ENCODE measurements around the gene SFSWAP. TPM values are rescaled to one million over a fixed set of nuclear protein-coding genes. Genes with fewer than 3 reads are reported as not detected.

SFSWAP gene
- 20.2 and 21.3 TPM in 2 replicates for total RNA-seq

DNA sequence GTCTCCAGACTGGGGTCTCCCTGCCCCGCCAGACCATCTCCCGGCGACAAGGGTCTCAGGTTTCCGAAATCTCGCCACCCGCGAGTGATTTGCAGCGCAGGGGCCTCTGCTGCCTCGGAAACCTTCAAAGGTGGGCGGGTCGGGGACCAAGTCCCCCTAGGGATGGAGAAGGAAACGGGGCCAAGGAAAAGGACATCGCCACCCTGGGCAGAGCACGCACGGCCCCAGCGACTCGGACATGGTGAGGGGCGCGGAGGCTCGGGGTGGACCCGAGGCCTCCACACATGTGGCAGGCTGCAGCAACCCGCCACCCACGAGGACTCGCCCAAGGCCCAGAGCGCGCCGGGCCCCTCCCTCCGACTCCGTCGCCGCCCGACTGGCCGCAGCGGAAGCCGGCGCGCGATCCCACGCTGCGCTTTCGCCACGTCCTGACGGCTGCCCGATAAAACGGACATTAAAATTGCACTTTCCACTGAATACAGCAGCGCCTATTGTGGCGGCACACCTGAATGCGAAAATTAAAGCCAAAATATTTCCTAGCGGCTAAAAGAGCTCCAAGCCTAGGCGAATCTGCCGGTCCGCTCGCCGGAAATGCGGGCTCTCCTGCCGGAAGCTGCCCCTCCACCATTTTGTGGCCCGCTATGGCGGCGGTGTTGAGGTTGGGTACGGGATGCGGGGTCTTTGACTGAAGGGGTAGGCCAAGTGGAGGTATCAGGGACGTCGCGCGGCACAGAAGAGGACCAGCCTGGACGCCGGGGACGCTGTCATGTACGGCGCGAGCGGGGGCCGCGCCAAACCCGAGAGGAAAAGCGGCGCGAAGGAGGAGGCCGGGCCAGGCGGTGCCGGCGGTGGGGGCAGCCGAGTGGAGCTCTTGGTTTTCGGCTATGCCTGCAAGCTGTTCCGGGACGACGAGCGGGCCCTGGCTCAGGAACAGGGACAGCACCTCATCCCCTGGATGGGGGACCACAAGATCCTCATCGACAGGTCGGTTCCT is at the start of gene SFSWAP:
TSS of gene SFSWAP (plus strand) at position 627 of the 994 bp plus-strand sequence. CDS start at position 767, 140 bp downstream.

DNA sequence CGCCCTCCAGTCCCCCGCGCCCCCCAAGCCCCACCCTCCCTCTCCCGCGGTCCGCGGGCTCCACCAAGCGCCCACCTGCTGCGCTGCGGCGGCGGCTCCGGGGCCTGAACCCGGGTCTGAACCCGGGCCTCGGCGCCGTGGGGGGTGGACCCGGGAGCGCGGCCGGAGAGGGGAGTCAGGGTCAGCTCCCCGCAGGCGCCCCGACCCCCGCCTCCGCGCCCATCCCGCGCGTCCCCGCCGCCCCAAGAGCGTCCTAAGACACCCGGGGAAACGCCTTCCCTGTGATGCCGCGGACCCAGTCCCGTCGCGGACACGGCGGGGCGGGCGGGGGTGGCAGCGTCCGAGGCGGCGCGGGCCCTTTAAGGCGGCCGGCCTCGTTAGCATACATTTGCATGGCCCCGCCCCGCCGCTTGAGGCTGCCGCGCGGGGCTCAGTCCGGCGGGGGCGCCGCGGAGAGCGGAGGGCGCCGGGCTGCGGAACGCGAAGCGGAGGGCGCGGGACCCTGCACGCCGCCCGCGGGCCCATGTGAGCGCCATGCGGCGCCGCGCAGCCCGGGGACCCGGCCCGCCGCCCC is 117.2 kb downstream of the SFSWAP start, which contains the start of gene MMP17:
TSS of gene MMP17 (plus strand) at position 433 of the 574 bp plus-strand sequence. CDS start at position 535, 102 bp downstream.

Other genes with a start within 250 kb of the SFSWAP start
- gene MMP17, start 117.3 kb downstream of the SFSWAP start, total RNA-seq: 3.7 and 4.2 TPM in 2 replicates
- 4.5 and 9.1 TPM in 2 replicates for gene ULK1, start 183.5 kb downstream of the SFSWAP start, total RNA-seq
- gene PUS1, start 218.2 kb downstream of the SFSWAP start, total RNA-seq: 7.4 and 9.6 TPM in 2 replicates
- 7.4 and 11.1 TPM in 2 replicates for gene EP400, start 238.9 kb downstream of the SFSWAP start, total RNA-seq